Muscle layer of colon (tissue), 2 donors: ENCODE measurements around the gene GDPD3.

Experiments used
- H3K27ac ChIP-seq: one replicate; pipeline ENCODE4 v1.7.0; 2013; ENCODE audit warnings: low read depth, mild to moderate bottlenecking, low read length, moderate library complexity
- H3K27me3 ChIP-seq, 2 donors: one replicate each; pipeline ENCODE4 v1.7.0; 2013; ENCODE audit warnings: low read length in 2 of 2, mild to moderate bottlenecking in 2 of 2; ENCODE audit not compliant: insufficient read depth in 2 of 2, control insufficient read depth in 1 of 2
- H3K36me3 ChIP-seq: one replicate; pipeline ENCODE4 v1.7.0; 2013; ENCODE audit warnings: mild to moderate bottlenecking, low read length; ENCODE audit not compliant: insufficient read depth
- H3K4me1 ChIP-seq: one replicate; pipeline ENCODE4 v1.7.0; 2013; ENCODE audit warnings: mild to moderate bottlenecking, low read length; ENCODE audit not compliant: insufficient read depth
- H3K4me3 ChIP-seq, 2 donors: one replicate each; pipeline ENCODE4 v1.7.0; 2013; ENCODE audit warnings: low read length in 2 of 2, low read depth in 1 of 2, mild to moderate bottlenecking in 1 of 2, moderate library complexity in 1 of 2
- H3K9ac ChIP-seq: one replicate; pipeline ENCODE4 v1.7.0; 2013; ENCODE audit warnings: low read length
- H3K9me3 ChIP-seq: one replicate; pipeline ENCODE4 v1.7.0; 2013; ENCODE audit warnings: mild to moderate bottlenecking, low read length
- donor health status: abdominal sarcoma.
- donor health status: Adenocarcinoma of cecum.

The GDPD3 gene

GRCh38 chr16:30060836-30061554 lies 52.3 kb downstream of the GDPD3 start:
- Histone ChIP-seq H3K9ac (no peak overlapping the region), H3K4me3 (no peak overlapping the region), H3K27ac (no peak overlapping the region), H3K9me3 (no peaks in the 10 kb centered on the region), H3K4me1 (peaks cover 9% of the 10 kb centered on the region), H3K27me3 (no peaks in the 10 kb centered on the region), H3K36me3 (no peaks in the 10 kb centered on the region)

DNA sequence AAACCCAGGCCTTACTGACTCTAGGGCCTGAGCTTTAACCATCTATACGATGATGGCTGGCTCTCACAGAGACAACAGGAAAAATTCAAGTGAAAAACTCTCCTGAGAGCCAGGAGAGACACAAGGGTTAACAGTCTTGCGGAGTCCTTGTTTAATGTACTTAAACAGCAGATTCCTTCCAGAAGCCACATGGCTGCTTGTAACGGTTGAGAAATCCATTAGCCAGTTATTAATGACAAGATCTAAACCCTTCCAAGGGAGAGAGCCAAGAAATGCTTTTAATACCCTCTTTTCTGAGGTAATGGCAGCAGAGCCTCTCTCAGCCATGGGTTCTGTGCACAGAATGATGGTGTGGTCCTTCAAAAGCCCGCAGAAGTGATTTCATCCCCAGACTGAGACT lies 53.0 kb downstream of the GDPD3 start:
- H3K9me3 ChIP-seq = no peaks in the 10 kb centered on the region
- H3K27ac ChIP-seq = no peak overlapping the region
- no peak overlapping the region for H3K9ac ChIP-seq
- H3K27me3 ChIP-seq = no peaks in the 10 kb centered on the region
- H3K36me3 ChIP-seq = no peaks in the 10 kb centered on the region
- H3K4me3 ChIP-seq = no peak overlapping the region
- H3K4me1 ChIP-seq = peaks cover 9% of the 10 kb centered on the region

- Histone ChIP-seq H3K4me1 (peaks cover 7% of the 10 kb centered on the region), H3K36me3 (no peaks in the 10 kb centered on the region), H3K4me3 (no peak overlapping the region), H3K27ac (no peak overlapping the region), H3K27me3 (no peaks in the 10 kb centered on the region), H3K9me3 (no peaks in the 10 kb centered on the region), H3K9ac (no peak overlapping the region)
Measured at GRCh38 chr16:30054959-30055553, 58.3 kb downstream of the GDPD3 start.
